ENCODE results near the gene STARD13.

GRCh38 chr13:33184112-33184490 lies 101.5 kb downstream of the STARD13 start:
- TF ChIP-seq CTCF (conservative IDR thresholded peaks at IDR 0.05; ENCODE audit: low read length) (no peak), EZH2phosphoT487 (IDR thresholded peaks at IDR 0.05; ENCODE audit: borderline replicate concordance, low read depth, low read length) (no peak)

Measured in OCI-LY7 (cell line).